Breast epithelium (tissue), 4 donors: ENCODE data around the gene CCDC188. TPM values are rescaled to one million over a fixed set of nuclear protein-coding genes. Genes with fewer than 3 reads are reported as not detected.

Source experiments
- DNase-seq, 2 donors: peaks; one replicate each; pipeline ENCODE4 v3.0.0-alpha.2; 2019; ENCODE audit warnings: low spot score in 2 of 2
- H3K27ac ChIP-seq, 2 donors: fragments of 200-600 bp; sonication (generic) in 1 of 2; one replicate each; pipeline ENCODE4 v1.5.1; 2016 to 2019; ENCODE audit warnings: mild to moderate bottlenecking in 1 of 2
- H3K27me3 ChIP-seq, 2 donors: fragments of 200-600 bp; sonication (generic) in 1 of 2; one replicate each; pipeline versions ENCODE4 v1.5.1 to v1.6.0; 2017 to 2019; ENCODE audit warnings: control low read depth in 1 of 2, mild to moderate bottlenecking in 1 of 2
- H3K36me3 ChIP-seq: fragments of 200-600 bp; one replicate; pipeline ENCODE4 v1.5.1; 2019
- H3K4me1 ChIP-seq, 2 donors: fragments of 200-600 bp; sonication (generic); one replicate each; pipeline ENCODE4 v1.5.1; 2016 to 2019; ENCODE audit warnings: control low read depth in 1 of 2
- H3K4me3 ChIP-seq, 3 donors: fragments of 200-600 bp; sonication (generic); 1 replicate in 2 of 3; 2 replicates in 1 of 3; pipeline ENCODE4 v1.5.1; 2016 to 2019; ENCODE audit warnings: mild to moderate bottlenecking in 3 of 3, moderate library complexity in 2 of 3
- H3K9me3 ChIP-seq, 2 donors: fragments of 200-600 bp; sonication (generic) in 1 of 2; one replicate each; pipeline ENCODE4 v1.5.1; 2016 to 2019; ENCODE audit warnings: control low read depth in 1 of 2
- POLR2A ChIP-seq: fragments of 450-650 bp; IDR thresholded peaks from one replicate; pipeline ENCODE4 v1.6.1; 2016; ENCODE audit warnings: antibody characterized with exemption, mild to moderate bottlenecking, moderate library complexity
- POLR2AphosphoS5 ChIP-seq, 3 donors: sonication (generic); formaldehyde crosslinking; IDR thresholded peaks; one replicate each; pipeline ENCODE4 v1.6.1; 2017; ENCODE audit warnings: antibody characterized with exemption in 3 of 3
- intact Hi-C: fragments of 100-400 bp; cut with DNase I; formaldehyde crosslinking; loops from one replicate; pipeline ENCODE4 v1.15.1; 2023; ENCODE audit warnings: low total_unique reads
- total RNA-seq, 3 donors: library from RNA; depleted of rRNA; stranded (reverse); fragments of >200 nt; gene quantifications; one replicate each; pipeline ENCODE4 v1.1.0, GENCODE V29; 2016
- TF ChIP-seq, protein P1 (sequence below), 3 donors: fragments of 450-650 bp; IDR thresholded peaks; one replicate each; pipeline ENCODE4 v1.5.1; 2016 to 2017; ENCODE audit warnings: antibody characterized with exemption in 3 of 3, mild to moderate bottlenecking in 3 of 3, moderate library complexity in 3 of 3

CCDC188 gene
- total RNA-seq, 3 donors from 2014 or later = 0.66 TPM; not detected in 2

DNA sequence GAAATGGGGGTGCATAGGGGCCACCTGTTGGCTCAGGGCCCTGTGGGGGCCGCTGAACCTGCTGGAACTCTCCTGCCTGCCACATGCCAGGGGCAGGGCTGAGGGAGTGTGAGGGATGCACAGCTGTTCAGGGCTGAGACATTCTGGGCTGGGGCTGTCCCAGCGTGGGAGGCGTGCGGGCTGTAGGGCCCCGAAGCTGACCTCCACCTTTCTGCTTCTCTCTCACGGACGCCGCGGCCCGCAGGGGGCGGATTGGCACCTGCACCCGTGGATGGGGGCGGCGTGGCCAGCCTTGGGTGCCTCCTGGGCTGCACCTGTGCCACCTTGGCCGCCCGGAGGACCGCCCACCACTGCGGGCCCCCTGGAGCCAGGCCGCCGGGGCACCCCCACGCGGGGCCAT, 4.1 kb downstream of the CCDC188 start:
- Histone ChIP-seq H3K27ac (no peak overlapping the region), H3K27me3 (no peaks in the 10 kb centered on the region), H3K36me3 (no peaks in the 10 kb centered on the region), H3K4me3 (no peak overlapping the region), H3K4me1 (no peaks in the 10 kb centered on the region), H3K9me3 (no peaks in the 10 kb centered on the region)
- intact Hi-C loops = no loop called here
- no peak for DNase-seq
- TF ChIP-seq, protein P1, sequence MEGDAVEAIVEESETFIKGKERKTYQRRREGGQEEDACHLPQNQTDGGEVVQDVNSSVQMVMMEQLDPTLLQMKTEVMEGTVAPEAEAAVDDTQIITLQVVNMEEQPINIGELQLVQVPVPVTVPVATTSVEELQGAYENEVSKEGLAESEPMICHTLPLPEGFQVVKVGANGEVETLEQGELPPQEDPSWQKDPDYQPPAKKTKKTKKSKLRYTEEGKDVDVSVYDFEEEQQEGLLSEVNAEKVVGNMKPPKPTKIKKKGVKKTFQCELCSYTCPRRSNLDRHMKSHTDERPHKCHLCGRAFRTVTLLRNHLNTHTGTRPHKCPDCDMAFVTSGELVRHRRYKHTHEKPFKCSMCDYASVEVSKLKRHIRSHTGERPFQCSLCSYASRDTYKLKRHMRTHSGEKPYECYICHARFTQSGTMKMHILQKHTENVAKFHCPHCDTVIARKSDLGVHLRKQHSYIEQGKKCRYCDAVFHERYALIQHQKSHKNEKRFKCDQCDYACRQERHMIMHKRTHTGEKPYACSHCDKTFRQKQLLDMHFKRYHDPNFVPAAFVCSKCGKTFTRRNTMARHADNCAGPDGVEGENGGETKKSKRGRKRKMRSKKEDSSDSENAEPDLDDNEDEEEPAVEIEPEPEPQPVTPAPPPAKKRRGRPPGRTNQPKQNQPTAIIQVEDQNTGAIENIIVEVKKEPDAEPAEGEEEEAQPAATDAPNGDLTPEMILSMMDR (IDR thresholded peaks at IDR 0.05) = no peak
- TF ChIP-seq POLR2A (no peak), POLR2AphosphoS5 (IDR thresholded peaks at IDR 0.05) (no peak)

DNA sequence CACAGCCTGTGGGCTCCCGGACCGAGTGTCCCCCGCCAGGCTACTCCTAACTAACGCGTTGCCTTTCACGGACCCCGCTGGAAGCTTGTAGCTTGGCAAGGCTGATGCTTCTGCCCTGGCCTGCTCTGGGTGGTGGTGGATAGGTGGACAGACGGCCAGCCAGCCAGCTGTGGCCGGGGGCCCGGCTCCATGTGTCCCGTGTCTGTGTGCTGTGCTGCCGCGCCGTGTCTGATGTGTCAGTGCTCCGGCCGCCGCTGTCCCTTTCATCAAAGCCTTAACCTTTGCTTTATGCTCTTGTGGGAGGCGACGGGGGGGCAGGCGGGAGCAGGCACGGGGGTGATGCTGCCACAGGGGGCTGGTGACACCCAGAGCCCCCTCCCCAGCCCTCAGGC, 5.0 kb downstream of the CCDC188 start:
- Histone ChIP-seq H3K9me3 (no peaks in the 10 kb centered on the region), H3K27me3 (no peaks in the 10 kb centered on the region), H3K36me3 (no peaks in the 10 kb centered on the region), H3K4me3 (no peak overlapping the region), H3K4me1 (no peaks in the 10 kb centered on the region), H3K27ac (no peak overlapping the region)
- TF ChIP-seq POLR2A (no peak), POLR2AphosphoS5 (IDR thresholded peaks at IDR 0.05) (no peak)
- TF ChIP-seq, protein P1 (IDR thresholded peaks at IDR 0.05) = no peak
- intact Hi-C loops = no loop called here
- no peak for DNase-seq

DNA sequence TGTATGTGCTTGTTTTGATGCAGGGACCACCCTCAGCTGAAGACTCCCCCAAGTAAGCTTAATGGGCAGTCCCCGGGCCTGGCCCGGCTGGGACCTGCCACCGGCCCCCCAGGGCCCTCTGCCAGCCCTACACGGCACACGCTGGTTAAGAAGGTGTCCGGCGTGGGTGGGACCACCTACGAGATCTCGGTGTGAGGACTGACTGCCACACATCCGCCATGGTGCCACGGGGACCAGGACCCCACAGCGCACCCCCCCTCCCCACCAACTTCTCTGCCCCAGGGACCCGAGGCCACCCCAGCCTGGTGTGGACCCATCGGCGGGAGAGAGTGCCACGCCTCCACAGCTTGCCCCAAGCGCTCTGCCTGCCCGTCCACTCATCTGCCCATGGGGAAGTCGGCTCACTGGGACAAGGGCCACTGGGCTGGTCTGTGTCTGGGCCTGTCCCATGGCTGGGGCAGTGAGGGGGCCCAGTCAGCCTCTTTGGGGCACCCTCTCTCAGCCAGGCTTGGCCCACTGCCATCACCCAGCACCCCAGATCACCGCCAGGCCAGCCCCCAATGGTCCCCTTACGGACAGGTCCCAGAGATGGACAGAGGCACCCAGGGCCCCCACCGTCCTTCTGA, 5.5 kb downstream of the CCDC188 start:
- no peaks in the 10 kb centered on the region for H3K9me3 ChIP-seq
- H3K4me3 ChIP-seq = no peak overlapping the region
- H3K27ac ChIP-seq = no peak overlapping the region
- intact Hi-C loops = no loop called here
- H3K27me3 ChIP-seq = no peaks in the 10 kb centered on the region
- no peaks in the 10 kb centered on the region for H3K4me1 ChIP-seq
- no peak for DNase-seq
- H3K36me3 ChIP-seq = no peaks in the 10 kb centered on the region
- TF ChIP-seq POLR2AphosphoS5 (IDR thresholded peaks at IDR 0.05) (no peak), POLR2A (no peak)
- TF ChIP-seq, protein P1 (IDR thresholded peaks at IDR 0.05) = no peak

DNA sequence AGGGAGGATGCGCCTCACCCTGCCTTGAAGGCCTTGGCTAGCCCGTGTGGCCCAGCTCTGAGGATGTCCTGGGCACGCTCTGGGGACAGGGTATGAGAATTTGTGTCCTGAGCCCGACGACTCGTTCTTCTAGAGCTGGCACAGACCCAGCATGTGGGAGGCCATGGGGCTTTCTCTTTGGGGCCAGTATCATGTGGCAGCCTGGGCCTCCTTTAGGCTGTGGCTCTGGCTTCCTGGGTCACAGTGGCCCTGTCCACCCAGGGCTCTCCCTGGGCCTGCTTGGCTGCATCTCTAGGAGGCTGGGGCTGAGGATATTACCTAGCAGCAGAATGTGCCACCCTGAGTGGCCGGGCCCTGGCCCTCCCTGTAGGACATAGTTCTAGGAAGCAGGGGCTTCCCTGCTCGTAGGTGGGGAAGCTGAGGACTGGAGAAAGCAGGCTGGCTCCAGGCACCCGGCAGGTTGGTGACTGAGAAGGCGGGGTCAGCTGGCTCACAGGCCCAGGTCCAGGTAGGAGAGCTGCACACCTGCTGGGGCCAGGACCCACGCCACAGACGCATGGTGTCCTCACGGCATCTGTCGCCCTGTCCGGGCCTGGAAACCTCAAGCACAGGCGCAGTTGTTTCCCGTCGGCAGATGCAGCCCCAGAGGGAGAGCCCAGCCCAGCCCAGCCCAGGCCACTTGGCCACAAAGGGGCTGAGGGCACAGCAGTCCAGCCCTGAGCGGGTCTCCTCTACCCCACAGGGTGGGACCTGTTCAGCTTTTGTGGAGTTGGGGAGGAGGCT, 6.8 kb downstream of the CCDC188 start:
- no peaks in the 10 kb centered on the region for H3K4me1 ChIP-seq
- DNase-seq = no peak
- no peaks in the 10 kb centered on the region for H3K27me3 ChIP-seq
- intact Hi-C loops = no loop called here
- TF ChIP-seq, protein P1 (IDR thresholded peaks at IDR 0.05) = no peak
- TF ChIP-seq POLR2AphosphoS5 (IDR thresholded peaks at IDR 0.05) (no peak), POLR2A (no peak)
- no peak overlapping the region for H3K27ac ChIP-seq
- no peaks in the 10 kb centered on the region for H3K36me3 ChIP-seq
- H3K4me3 ChIP-seq = no peak overlapping the region
- no peaks in the 10 kb centered on the region for H3K9me3 ChIP-seq
